Inflammatory macrophage treated with lipopolysaccharide for 1 hour (primary cell): ENCODE measurements around the gene C18orf63.
A peak's percentile ranks its signal among the peaks of the same experiment; 100 is the strongest.
"Not testable (repeated sequence)": the region's sequence is repeated elsewhere in the genome, so short reads cannot be mapped to it uniquely, and the experiment has no call there.

Experiments used
- DNase-seq, 2 donors: peaks; one replicate each; pipeline ENCODE4 v3.0.0-alpha.2; 2020 to 2022

The C18orf63 gene

DNA sequence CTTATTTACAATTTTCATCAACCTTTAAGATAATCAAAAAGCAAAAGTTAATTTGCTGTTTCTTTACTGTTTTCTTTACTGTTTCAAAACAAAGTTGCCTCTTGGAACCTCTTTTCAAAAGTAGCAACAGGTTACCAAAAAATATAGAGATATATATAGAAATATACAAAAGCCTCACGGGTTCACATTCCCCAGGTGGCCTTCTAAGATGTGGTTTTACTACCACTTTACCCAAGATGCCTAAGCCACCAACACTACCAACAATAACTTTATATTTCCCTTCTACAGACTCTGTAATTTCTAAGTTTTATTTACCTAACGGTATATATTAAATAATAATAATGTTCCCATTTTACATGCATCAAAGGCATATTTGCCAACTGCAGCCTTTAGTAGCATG is 28.8 kb upstream of the C18orf63 start:
- no peak for DNase-seq

- no peak for DNase-seq
Measured at GRCh38 chr18:74288041-74288440, 27.6 kb upstream of the C18orf63 start.

GRCh38 chr18:74288730-74289129 is 26.9 kb upstream of the C18orf63 start:
- no peak for DNase-seq

DNA sequence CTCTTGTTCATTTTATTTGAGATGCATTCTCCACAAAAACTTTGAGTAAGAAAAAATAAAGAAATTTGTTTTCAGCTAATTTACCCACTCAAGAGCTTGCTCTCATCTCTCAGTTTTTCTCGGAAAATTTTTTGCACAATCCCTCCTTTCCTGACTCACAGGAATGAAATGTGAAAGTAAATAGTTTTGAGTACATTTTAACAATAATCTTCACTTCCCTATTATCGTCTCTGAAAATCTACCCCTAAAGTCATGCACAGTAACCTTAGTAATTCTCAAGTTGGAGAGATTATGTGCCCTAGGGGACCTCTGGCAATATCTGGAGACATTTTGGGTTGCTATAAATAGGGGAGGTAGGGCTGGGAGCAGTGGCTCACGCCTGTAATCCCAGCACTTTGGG is 26.5 kb upstream of the C18orf63 start:
- DNase-seq = peak; percentile 41 to 59

- DNase-seq = no peak
Measured at GRCh38 chr18:74290021-74290420, 25.6 kb upstream of the C18orf63 start.

GRCh38 chr18:74290794-74291471 is 24.7 kb upstream of the C18orf63 start:
- no peak for DNase-seq

GRCh38 chr18:74291472-74291770 is 24.2 kb upstream of the C18orf63 start:
- DNase-seq = no peak

DNA sequence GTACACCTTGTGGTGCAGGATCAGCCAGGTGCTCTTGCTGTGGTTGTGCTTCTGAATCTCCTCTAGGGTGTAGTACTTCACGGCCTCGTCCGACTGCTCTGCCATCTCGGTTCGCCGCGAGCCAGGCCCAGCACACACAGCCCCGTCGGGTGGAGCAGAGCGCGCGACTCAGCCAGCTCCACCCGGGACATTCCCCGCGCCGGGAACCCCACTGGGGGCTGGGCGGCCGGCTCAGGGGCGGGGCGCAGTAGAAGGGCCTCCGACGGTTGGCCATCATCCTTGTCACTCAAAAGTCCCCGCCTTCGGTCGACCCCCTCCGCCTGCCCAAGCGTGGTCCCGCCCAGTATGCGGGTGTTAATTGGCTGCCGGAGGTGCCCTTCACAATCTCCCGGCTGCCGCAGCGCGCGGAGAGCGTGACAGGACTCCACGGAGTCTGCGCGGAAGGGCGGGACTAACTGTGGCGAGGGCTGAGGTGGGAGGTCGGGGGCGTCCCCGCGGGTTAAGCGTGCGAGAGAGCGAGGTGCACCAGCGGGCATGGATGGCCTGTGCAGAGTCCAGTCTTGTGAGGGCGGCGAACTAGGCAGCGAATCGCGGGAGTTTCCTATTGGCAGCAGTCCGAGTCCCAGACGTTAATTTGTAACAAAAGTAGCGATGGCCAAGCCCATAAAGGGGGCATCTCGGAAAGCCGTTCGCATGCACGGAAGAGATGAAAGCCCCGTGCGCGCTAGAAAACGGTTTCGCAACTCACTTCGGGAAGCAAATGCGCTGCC is 23.7 kb upstream of the C18orf63 start, which contains the start of gene CYB5A:
CYB5A (minus strand) TSS at position 193 of the 770 bp plus-strand sequence; CDS start at position 105, 88 bp downstream.
- DNase-seq = peak; percentile 95 to 99

- DNase-seq = peak in 1 of 2 donors; percentile 15
Measured at GRCh38 chr18:74292541-74292858, 23.1 kb upstream of the C18orf63 start.

- DNase-seq = not testable (repeated sequence)
Measured at GRCh38 chr18:74292982-74293381, 22.7 kb upstream of the C18orf63 start.

GRCh38 chr18:74294526-74294925 is 21.1 kb upstream of the C18orf63 start:
- DNase-seq = no peak

- DNase-seq = no peak
Measured at GRCh38 chr18:74299162-74299561, 16.5 kb upstream of the C18orf63 start.

- no peak for DNase-seq
Measured at GRCh38 chr18:74299746-74300145, 15.9 kb upstream of the C18orf63 start.

- no peak for DNase-seq
Measured at GRCh38 chr18:74303306-74303705, 12.3 kb upstream of the C18orf63 start.

GRCh38 chr18:74303936-74304335 is 11.7 kb upstream of the C18orf63 start:
- no peak for DNase-seq

DNA sequence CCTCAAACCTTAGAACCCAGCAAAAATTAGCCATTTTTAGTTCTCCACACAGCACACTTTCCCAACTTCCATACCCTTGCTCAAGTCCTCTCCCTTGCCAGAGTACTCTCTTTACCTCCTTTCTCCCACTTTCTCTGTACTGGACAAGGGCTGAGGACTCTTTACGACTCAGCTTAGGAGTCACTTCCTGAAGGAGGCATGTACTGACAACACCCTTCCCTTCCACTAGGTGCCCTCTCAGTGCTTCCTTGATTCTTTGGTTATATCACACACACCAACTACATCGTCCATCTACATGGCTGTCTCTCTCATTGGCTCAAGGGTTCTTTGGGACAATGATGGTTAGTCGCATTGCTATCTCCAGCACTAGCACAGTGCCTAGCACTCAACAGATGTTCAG is 5.2 kb upstream of the C18orf63 start:
- DNase-seq = peak; percentile 30 to 34

- no peak for DNase-seq
Measured at GRCh38 chr18:74311000-74311399, 4.6 kb upstream of the C18orf63 start.

GRCh38 chr18:74314759-74315463 is 728 bp upstream of the C18orf63 start:
- DNase-seq = no peak

- DNase-seq = no peak
Measured at GRCh38 chr18:74316257-74317170, 875 bp downstream of the C18orf63 start.

DNA sequence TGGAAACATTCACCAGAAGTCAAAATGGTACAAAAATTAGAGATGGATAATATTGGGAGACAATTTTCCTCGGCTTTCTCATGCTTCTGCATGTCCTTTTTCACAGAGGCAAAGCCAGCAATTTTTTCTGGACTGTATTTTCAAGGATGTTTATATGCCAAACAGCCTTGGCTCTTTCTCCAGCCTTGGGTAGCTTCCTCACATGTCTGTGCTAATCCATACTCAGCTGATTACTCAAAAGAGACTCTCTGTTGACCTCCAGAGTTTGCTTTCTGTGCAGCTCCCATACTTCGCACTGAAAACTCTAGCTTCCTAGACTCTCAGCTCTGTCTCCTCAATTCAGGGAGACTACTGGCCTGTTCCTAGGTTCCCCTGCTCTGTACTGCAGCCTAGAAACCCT is 10.6 kb downstream of the C18orf63 start:
- DNase-seq = no peak

DNA sequence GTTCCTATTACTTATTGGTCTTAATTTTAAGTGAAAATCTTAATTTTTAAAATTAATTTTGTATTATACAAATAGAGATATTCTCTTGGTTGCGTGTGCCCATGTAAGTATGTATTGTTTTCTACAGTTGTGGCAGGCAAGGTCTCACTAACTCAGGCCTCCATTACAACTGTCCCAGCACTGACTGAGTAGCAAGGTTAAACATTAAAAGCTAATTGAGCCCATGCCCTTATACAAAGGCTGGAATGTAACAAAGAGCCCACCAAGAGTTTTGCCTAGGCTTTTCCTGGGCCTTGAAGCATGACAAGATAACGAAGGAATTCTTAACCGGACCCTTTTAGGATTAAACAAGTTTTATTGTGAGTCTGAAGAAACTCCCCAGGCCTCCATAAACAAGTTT is 11.2 kb downstream of the C18orf63 start:
- DNase-seq = not testable (repeated sequence)

DNA sequence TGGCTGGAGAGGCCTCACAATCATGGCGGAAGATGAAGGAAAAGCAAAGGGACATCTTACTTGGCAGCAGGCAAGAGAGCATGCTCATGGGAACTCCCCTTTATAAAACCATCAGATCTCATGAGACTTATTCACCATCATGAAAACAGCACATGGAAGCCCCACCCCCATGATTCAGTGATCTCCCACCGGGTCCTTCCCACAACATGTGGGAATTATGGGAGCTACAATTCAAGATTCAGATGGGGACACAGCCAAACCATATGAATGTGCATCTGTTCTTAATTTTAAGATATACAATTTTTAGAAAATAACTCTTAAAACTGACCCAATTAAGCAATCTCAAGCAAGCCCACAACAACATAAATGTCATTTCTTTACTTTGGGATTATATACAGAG is 12.6 kb downstream of the C18orf63 start:
- DNase-seq = no peak

DNA sequence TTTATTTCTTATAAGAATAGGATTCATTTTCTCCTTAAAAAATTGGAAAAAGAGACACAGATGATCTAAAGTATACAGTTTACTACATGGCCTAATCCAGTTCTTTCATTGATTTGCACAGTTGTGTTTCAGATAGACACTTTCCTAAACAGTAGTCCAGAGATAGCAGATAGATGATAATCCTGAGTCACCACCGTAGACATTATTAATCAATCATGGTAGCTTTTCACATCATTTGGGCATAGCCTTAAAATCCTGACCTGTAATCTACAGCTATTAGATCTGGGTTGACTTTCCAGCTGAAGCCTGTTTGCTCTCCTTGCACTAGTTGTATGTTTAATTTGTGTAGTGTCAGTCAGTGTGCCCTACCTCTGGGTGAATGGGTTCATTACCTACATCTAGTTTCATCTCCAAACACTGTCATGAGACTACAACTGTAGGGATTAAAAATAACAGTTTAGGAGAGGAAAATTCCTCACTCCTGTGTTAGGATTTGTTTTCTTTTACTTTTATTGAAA is 14.1 kb downstream of the C18orf63 start:
- no peak for DNase-seq
